NOMO-1 (cell line): ENCODE measurements around the gene OLFML3.

Experiments used
- DNase-seq, 2 experiments: peaks; one replicate each; lab custom pipeline; 2025; ENCODE audit not compliant: unreplicated experiment in 2 of 2; lab: John Stamatoyannopoulos, UW

OLFML3 gene

GRCh38 chr1:114023377-114023776 is 44.1 kb downstream of the OLFML3 start:
- DNase-seq, result no peak

GRCh38 chr1:114024049-114024448 is 44.8 kb downstream of the OLFML3 start:
- DNase-seq, result no peak

GRCh38 chr1:114025609-114026401 is 46.5 kb downstream of the OLFML3 start:
- DNase-seq, result no peak

- no peak for DNase-seq
Measured at GRCh38 chr1:114026797-114027196, 47.5 kb downstream of the OLFML3 start.
